Nucleus accumbens (tissue), 56 donors: ENCODE results near the gene SPEG.
"Not testable (repeated sequence)": the region's sequence is repeated elsewhere in the genome, so short reads cannot be mapped to it uniquely, and the experiment has no call there.

Experiments used
- DNase-seq, 56 donors: peaks; one replicate each; lab custom pipeline; 2025; lab: John Stamatoyannopoulos, UW

The SPEG gene

GRCh38 chr2:219404291-219404910 is 30.2 kb upstream of the SPEG start:
- no peak for DNase-seq

- DNase-seq, result no peak
Observed at GRCh38 chr2:219404954-219405353, 29.7 kb upstream of the SPEG start.

DNA sequence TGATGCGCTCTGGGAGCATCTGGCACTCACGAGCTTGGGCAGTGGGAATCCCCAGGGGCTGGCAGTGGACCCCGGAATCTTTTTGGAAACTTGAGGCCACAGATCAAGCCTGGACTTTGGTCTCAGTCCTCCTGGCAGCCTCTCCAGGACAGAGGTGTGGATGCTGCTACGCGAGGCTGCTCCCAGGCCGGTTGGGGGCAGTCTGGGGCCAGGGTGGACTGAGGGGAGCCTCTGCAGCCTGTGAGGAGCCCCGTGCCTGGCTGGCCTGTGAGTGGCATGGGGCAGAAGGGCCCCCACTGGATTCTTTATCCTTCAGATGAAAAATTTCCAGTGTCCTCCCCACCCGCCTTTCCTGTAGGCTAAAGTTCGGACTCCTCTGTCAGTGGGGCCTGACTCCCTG is 29.2 kb upstream of the SPEG start:
- no peak for DNase-seq

DNA sequence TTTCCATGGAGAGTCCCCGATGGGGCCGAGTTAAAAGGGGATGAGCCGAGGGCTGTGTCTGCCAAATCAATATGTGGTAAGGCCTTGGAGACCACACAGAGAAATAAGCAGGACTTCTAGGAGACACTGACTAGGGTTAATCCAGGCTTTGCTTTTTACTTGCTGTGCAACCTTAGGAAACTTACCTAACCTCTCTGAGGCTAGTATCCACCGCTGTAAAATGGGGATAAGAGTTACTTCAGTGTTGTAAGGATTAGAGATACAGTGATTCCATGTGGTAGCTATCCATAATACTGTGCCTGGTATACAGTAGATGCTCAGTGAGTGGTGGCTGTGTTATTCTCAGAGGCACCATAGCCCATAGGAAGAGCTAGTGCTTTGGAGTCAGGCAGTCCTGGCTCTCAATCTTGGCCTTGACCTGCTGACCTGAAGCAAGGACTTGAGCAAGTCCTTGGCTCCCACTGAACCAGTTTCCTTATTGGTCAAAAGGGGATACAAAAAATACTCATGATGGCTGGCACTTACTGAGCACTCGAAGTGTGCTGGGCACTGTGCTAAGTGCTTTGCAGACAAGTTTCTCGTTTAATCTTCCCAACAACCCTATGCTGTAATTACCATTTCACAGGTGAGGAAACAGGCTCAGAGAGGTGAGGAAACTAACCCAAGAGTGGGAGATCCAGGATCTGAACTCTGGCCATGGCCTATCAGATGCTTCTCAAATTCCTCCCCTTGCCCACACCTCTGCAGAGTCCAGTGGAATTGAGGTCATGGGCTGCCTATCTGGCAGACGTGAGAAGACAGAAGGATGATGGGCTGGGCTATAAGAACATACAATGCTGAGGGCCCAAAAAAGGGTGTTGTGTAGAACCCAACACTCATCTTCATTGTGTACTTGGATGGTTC is 28.4 kb upstream of the SPEG start:
- DNase-seq, result no peak

- no peak for DNase-seq
Observed at GRCh38 chr2:219406861-219407230, 27.8 kb upstream of the SPEG start.

GRCh38 chr2:219407343-219407742 is 27.3 kb upstream of the SPEG start:
- not testable (repeated sequence) for DNase-seq

- DNase-seq, result no peak
Observed at GRCh38 chr2:219408204-219408603, 26.4 kb upstream of the SPEG start.

DNA sequence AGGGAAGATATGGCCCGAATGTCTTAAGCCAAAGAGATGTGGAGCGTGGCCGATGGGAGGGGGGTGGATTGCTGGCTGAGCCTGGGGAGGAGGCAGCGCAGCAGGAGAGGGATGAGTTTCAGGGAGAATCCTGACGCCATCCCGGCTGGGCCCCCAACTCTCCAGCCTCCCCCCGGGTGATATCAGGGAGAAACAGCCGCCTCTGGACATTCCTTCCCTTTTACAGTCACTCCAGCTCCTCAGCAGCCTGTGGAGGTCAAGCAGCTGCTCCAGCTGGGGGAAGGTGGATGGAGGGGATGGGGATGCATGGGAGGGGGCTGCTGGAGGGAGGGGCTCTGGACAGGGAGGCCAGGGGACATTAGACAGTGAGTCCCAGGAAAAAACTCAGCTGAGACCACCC is 26.0 kb upstream of the SPEG start:
- no peak for DNase-seq

DNA sequence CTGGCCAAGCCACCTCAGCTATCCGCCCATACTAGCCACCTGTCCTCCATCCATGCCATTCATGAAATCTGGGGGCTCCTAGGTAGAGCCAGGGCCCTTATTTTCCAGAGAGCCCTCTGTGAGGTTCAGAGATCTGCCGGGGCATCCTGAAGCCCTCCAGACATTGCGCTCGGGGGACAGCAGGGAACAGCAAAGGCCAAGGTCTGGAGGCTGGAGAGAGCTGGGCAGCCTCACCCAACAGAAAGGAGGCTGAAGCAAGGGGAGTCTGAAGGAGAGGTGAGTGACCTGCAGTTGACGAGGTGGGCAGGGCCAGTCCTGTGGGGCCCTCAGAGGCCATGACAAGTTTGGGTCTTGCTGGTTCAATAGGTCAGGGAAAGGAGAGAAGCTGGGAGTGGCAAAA is 25.0 kb upstream of the SPEG start:
- DNase-seq, result no peak

GRCh38 chr2:219410390-219410789 is 24.3 kb upstream of the SPEG start:
- DNase-seq, result no peak

DNA sequence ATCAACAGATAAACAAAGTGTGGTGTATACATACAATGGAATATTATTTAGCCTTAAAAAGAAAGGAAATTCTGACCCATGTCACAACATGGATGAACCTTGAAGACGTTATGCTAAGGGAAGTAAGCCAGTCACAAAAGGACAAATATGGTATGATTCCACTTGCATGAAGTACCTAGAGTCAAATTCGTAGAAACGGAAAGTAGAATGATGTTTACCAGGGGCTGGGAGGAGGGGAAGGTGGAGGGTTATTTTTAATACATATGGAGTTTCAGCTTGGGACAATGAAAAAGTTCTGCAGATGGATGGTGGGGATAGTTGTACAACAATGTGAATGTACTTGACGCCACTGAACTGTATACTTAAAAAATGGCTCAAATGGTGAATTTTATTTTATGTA is 19.8 kb upstream of the SPEG start:
- DNase-seq, result no peak

GRCh38 chr2:219415580-219416234 is 18.9 kb upstream of the SPEG start:
- no peak for DNase-seq

DNA sequence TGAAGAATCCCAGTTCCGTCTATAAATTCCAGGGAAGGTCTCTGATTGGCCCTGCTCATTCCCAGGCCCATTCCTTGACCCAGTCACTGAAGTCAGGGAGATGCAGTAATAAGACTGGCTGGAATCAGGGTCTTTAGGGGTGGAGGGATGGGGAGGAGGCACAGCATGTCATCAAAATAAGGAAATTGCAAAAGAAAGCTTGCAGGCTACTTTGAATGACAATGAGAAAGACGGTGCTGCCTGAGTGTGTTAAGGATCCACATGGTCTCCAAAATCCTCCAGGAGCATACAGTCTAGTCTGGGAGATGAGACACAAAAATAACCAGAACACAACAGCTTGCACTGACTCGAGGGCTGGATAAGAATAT is 18.4 kb upstream of the SPEG start:
- DNase-seq, result no peak

DNA sequence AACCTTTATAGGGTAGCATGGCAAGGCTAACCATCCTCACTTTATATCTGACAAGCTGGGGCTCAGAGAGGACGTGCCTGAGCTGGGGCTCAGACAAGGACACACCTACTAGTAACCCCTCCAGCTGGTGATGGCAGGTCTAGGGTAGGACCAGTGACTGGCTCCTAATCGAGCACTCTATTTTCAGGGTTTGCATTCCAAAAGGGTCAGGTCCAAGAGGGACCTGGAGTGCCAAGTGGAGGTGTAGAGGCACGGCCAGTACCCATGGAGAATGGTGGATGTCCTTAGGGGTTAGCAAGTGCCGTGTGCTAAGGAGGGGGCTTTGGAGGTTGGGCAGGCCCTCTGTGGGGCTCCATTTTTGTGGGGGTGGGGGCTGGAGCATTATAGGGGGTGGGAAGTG is 17.7 kb upstream of the SPEG start:
- no peak for DNase-seq

DNA sequence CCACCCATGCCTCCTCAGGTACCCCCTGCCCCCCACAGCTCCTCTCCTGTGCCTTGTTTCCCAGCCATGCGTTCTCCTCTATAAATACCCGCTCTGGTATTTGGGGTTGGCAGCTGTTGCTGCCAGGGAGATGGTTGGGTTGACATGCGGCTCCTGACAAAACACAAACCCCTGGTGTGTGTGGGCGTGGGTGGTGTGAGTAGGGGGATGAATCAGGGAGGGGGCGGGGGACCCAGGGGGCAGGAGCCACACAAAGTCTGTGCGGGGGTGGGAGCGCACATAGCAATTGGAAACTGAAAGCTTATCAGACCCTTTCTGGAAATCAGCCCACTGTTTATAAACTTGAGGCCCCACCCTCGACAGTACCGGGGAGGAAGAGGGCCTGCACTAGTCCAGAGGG is 17.3 kb upstream of the SPEG start:
- DNase-seq, result peak in 2 of 56 donors; percentile 14 to 23

GRCh38 chr2:219418155-219419011 is 16.3 kb upstream of the SPEG start, which contains the start of gene DES:
TSS of gene DES (plus strand) at chr2:219418377. CDS start at chr2:219418463, 86 bp downstream.
- DNase-seq, result no peak

DNA sequence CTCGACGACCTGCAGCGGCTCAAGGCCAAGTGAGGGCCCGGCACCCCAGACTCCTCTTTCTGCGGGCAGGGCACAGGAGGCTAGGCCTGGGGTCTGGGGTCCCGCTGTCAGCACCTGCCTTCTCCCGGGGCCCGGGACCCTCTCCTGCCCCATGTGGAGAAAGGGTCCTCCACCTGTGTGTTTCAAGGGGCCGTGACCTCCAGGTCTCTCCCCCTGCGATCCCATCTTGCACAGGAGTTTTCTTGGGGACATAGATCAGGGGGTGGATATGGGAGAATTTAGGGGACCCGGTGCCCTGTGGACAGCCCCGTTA is 15.7 kb upstream of the SPEG start:
- DNase-seq, result no peak

GRCh38 chr2:219419331-219420197 is 15.1 kb upstream of the SPEG start:
- no peak for DNase-seq

DNA sequence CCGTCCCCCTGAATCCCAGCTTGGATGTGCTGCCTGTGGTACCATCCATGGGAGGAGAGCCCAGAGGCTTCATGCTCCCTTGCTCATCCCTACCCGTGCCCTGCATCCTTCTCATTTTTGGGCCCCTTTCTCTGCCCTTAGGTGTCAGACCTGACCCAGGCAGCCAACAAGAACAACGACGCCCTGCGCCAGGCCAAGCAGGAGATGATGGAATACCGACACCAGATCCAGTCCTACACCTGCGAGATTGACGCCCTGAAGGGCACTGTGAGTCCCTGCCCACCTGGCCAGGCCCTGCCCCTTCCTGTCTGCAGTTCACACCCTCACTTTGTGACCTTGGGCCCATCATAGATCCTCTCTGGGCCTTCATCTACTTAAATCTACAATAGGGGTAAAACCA is 14.0 kb upstream of the SPEG start:
- no peak for DNase-seq

- no peak for DNase-seq
Observed at GRCh38 chr2:219421323-219421722, 13.3 kb upstream of the SPEG start.
